Endothelial cell of umbilical vein (primary cell): ENCODE measurements around the gene RPH3AL. TPM values are rescaled to one million over a fixed set of nuclear protein-coding genes. Genes with fewer than 3 reads are reported as not detected.

Source experiments
- BruUV-seq: library from RNA; stranded (reverse); fragments of 400-500 nt; replicated peaks from 2 replicates; lab custom pipeline; 2021; lab: Mats Ljungman, UMichigan
- CTCF ChIA-PET: fragments of 300-600, 350-600 bp; sonication (Branson Sonifier 250); formaldehyde crosslinking; loops from one replicate; lab custom pipeline; 2021; ENCODE audit warnings: antibody characterized with exemption, inconsistent platforms; lab: Charles Lee
- POLR2A ChIA-PET: fragments of 300-600, 350-600 bp; sonication (Branson Sonifier 250); formaldehyde crosslinking; loops from one replicate; lab custom pipeline; 2021; ENCODE audit warnings: antibody characterized with exemption, inconsistent platforms; lab: Charles Lee
- DNase-seq: peaks from one replicate; pipeline ENCODE4 v3.0.0-alpha.2; 2011; ENCODE audit warnings: low read depth, low spot score
- FAIRE-seq: peaks from 2 replicates; lab custom pipeline; 2011; peaks lifted over from hg19 to GRCh38; lab: Jason Lieb, UNC
- H2AFZ ChIP-seq: 2 replicates; pipeline ENCODE4 v1.6.0; 2012; ENCODE audit warnings: low read depth, low read length, control low read depth, inconsistent platforms
- H3K27ac ChIP-seq: 2 replicates; pipeline ENCODE4 v1.5.1; 2011; ENCODE audit warnings: low read depth, mild to moderate bottlenecking, control low read depth, low read length, moderate library complexity; ENCODE audit not compliant: insufficient read depth
- H3K27me3 ChIP-seq, 2 experiments: 2 replicates each; pipeline versions ENCODE4 v1.6.0 to v1.6.1; 2011; ENCODE audit warnings: low read length in 2 of 2, mixed read lengths in 1 of 2; ENCODE audit not compliant: control insufficient read depth in 2 of 2, insufficient read depth in 2 of 2
- H3K36me3 ChIP-seq, 2 experiments: 2 replicates in 1 of 2; 3 replicates in 1 of 2; pipeline ENCODE4 v1.5.1; 2011; ENCODE audit warnings: low read length in 2 of 2, mild to moderate bottlenecking in 1 of 2, moderate library complexity in 1 of 2; ENCODE audit not compliant: control insufficient read depth in 2 of 2, insufficient read depth in 2 of 2; ENCODE audit errors: extremely low read depth in 1 of 2
- H3K4me1 ChIP-seq: 3 replicates; pipeline ENCODE4 v1.5.1; 2011; ENCODE audit warnings: mild to moderate bottlenecking, low read length; ENCODE audit not compliant: control insufficient read depth, insufficient read depth; ENCODE audit errors: extremely low read depth
- H3K4me2 ChIP-seq: 2 replicates; pipeline ENCODE4 v1.6.1; 2011; ENCODE audit warnings: low read length, control low read depth, mixed read lengths; ENCODE audit not compliant: insufficient read depth
- H3K4me3 ChIP-seq, 3 experiments: fragments of 200-600 bp in 1 of 3; sonication (generic), shearing (Covaris generic) in 1 of 3; replicated peaks in 1 of 3; 2 replicates each; pipeline ENCODE4 v1.5.1; 2011 to 2016; ENCODE audit warnings: control low read depth in 3 of 3, low read length in 3 of 3, mild to moderate bottlenecking in 2 of 3, inconsistent platforms in 1 of 3, low read depth in 1 of 3, moderate library complexity in 1 of 3; ENCODE audit not compliant: insufficient read depth in 1 of 3
- H3K79me2 ChIP-seq: 2 replicates; pipeline ENCODE4 v1.6.0; 2012; ENCODE audit warnings: low read length, inconsistent platforms; ENCODE audit not compliant: control insufficient read depth, insufficient read depth
- H3K9ac ChIP-seq: replicated peaks from 2 replicates; pipeline ENCODE3; 2011; ENCODE audit warnings: low read length, control low read depth; ENCODE audit not compliant: insufficient read depth; ENCODE audit errors: extremely low read depth
- H3K9me1 ChIP-seq: replicated peaks from 3 replicates; pipeline ENCODE4 v1.6.0; 2011; ENCODE audit warnings: mild to moderate bottlenecking, low read length; ENCODE audit not compliant: control insufficient read depth, insufficient read depth; ENCODE audit errors: extremely low read depth
- H3K9me3 ChIP-seq: replicated peaks from 2 replicates; pipeline ENCODE4 v1.5.1; 2012; ENCODE audit warnings: low read length, inconsistent platforms; ENCODE audit not compliant: control insufficient read depth, insufficient read depth
- H4K20me1 ChIP-seq: replicated peaks from 2 replicates; pipeline ENCODE3; 2011; ENCODE audit warnings: mild to moderate bottlenecking, low read length; ENCODE audit not compliant: control insufficient read depth, insufficient read depth; ENCODE audit errors: extremely low read depth
- CTCF ChIP-seq, 2 donors: IDR thresholded peaks; 1 replicate in 1 of 2; 2 replicates in 1 of 2; pipeline ENCODE4 v1.5.1; 2011; ENCODE audit warnings: low read length in 2 of 2, mild to moderate bottlenecking in 2 of 2, moderate library complexity in 2 of 2, control low read depth in 1 of 2, inconsistent platforms in 1 of 2, low read depth in 1 of 2; ENCODE audit not compliant: insufficient read depth in 1 of 2; ENCODE audit errors: extremely low read depth in 1 of 2
- EZH2 ChIP-seq: IDR thresholded peaks from 2 replicates; pipeline ENCODE4 v1.6.1; 2012; ENCODE audit warnings: borderline replicate concordance, low read depth, mild to moderate bottlenecking, moderate library complexity, low read length, inconsistent platforms; ENCODE audit not compliant: severe bottlenecking
- FOS ChIP-seq: IDR thresholded peaks from 2 replicates; pipeline ENCODE4 v1.6.1; 2011; ENCODE audit warnings: mild to moderate bottlenecking, low read length, moderate library complexity, borderline replicate concordance; ENCODE audit not compliant: insufficient read depth
- GATA2 ChIP-seq: IDR thresholded peaks from 2 replicates; pipeline ENCODE4 v1.7.0; 2011; ENCODE audit warnings: low read depth, mild to moderate bottlenecking, moderate library complexity, mixed read lengths, low read length; ENCODE audit not compliant: insufficient read length, insufficient read depth
- MAX ChIP-seq: IDR thresholded peaks from 2 replicates; pipeline ENCODE4 v1.6.1; 2011; ENCODE audit not compliant: insufficient read depth, insufficient read length
- MYC ChIP-seq: IDR thresholded peaks from one replicate; pipeline ENCODE4 v1.6.1; 2011; ENCODE audit warnings: mild to moderate bottlenecking, low read depth, low read length
- POLR2A ChIP-seq: IDR thresholded peaks from 2 replicates; pipeline ENCODE4 v1.6.1; 2012; ENCODE audit warnings: low read depth, mild to moderate bottlenecking, control low read depth, low read length
- POLR2AphosphoS5 ChIP-seq: IDR thresholded peaks from 2 replicates; pipeline ENCODE4 v1.6.1; 2012; ENCODE audit warnings: low read depth, mild to moderate bottlenecking, control low read depth, low read length, moderate library complexity; ENCODE audit not compliant: insufficient read depth
- dilution Hi-C: fragments of 300-500 bp; cut with MboI; formaldehyde crosslinking; loops from one replicate; pipeline ENCODE4 v1.15.0; 2019; ENCODE audit warnings: low sequenced_read_pairs; ENCODE audit not compliant: extremely low pct_ligation_motif_present
- intact Hi-C: fragments of 100-400 bp; cut with micrococcal nuclease; formaldehyde crosslinking; loops from one replicate; pipeline ENCODE4 v1.10.0; 2022
- polyA plus RNA-seq, 4 experiments: library from polyadenylated mRNA; depleted of rRNA in 3 of 4; stranded (reverse) in 3 of 4; unstranded in 1 of 4; fragments of >200 nt; gene quantifications; 2 replicates each; pipeline versions ENCODE4 v1.2.1 to v1.2.3, GENCODE V29; 2011 to 2012; ENCODE audit warnings: missing spikeins in 1 of 4
- total RNA-seq: library from RNA; stranded (reverse); gene quantifications from 2 replicates; pipeline ENCODE4 v1.2.3, GENCODE V29; 2021

RPH3AL gene
- total and polyA plus RNA-seq, 2 donors (not counting 3 experiments of a cell fraction or from before 2014, with no cell fraction given) = 4.1 to 7.0 TPM

- no peaks in the 10 kb centered on the region for H3K9me3 ChIP-seq
- no peaks in the 10 kb centered on the region for H3K79me2 ChIP-seq
- no peak overlapping the region for H3K4me3 ChIP-seq
- H3K4me2 ChIP-seq = no peak overlapping the region
- H3K9ac ChIP-seq = no peak overlapping the region
- H3K9me1 ChIP-seq = no peaks in the 10 kb centered on the region
- H2AFZ ChIP-seq = no peak overlapping the region
- no TSS peak for BruUV-seq
- no peaks in the 10 kb centered on the region for H4K20me1 ChIP-seq
- ChIA-PET CTCF (interaction anchor here (1.4 kb wide), 1 partner anchor 103 kb away, joined by 3 read pairs; no protein-coding TSS in a partner anchor), POLR2A (interaction anchor here (0.5 kb wide), 1 partner anchor 101 kb away, joined by 5 read pairs; no protein-coding TSS in a partner anchor)
- dilution Hi-C loops (no loop called here), intact Hi-C loops (no loop called here)
- DNase-seq (no peak), FAIRE-seq (no peak)
- H3K27me3 ChIP-seq = no peaks in the 10 kb centered on the region
- H3K27ac ChIP-seq = no peak overlapping the region
- no peaks in the 10 kb centered on the region for H3K36me3 ChIP-seq
- H3K4me1 ChIP-seq = peaks cover 18% of the 10 kb centered on the region
- no peak for TF ChIP-seq POLR2A
- no peak for TF ChIP-seq EZH2
- TF ChIP-seq MAX = no peak
- TF ChIP-seq FOS = no peak
- TF ChIP-seq POLR2AphosphoS5 = no peak
- no peak for TF ChIP-seq CTCF (IDR thresholded peaks at IDR 0.05; ENCODE audit: extremely low read depth in 1 of 2, insufficient read depth in 1 of 2, low read depth in 1 of 2, low read length in 2 of 2)
- TF ChIP-seq GATA2 = no peak
- TF ChIP-seq MYC = no peak
Observed at GRCh38 chr17:282912-283882, 69.4 kb downstream of the RPH3AL start.
